DMS 273 treated with DMSO at 0.1 percent for 48 hours (cell line): ENCODE data around the gene LMX1A.

Experiments
- DNase-seq: peaks from one replicate; lab custom pipeline; 2025; lab: John Stamatoyannopoulos, UW

The LMX1A gene

DNA sequence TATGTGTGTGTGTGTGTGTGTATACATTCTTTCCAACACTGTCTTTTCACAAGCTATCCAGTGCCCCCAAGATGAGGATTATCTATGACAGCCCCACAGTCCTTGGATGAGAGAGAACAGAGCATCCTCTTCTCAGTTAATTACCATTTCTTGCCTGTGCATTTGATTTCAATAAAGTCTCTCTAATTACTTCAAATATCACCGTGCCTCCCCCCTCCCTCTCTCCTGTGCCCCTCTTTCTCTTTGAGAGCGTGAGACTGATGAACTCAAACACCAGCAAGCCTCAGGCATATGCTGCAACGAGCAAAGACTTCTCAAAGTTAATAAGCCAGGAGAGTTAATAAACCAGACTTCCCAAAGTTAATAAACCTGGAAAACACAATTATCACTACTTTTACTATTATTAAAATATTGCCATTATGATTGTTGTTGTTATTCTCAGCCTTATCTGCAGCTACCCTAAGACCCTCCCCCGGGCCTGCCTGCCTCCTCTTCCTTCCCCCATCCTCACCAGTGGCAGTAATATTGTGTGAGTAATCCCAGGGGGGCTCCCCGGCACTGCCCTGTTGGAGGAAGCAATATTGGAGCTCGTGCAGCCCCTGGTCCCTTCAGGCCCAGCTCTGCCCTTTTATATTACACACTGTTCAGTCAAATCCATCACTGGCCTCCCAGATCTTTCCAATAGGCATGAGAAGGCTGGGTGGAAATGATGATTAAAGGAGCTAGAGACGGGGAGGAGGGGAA is 30.9 kb downstream of the LMX1A start:
- DNase-seq, result no peak

DNA sequence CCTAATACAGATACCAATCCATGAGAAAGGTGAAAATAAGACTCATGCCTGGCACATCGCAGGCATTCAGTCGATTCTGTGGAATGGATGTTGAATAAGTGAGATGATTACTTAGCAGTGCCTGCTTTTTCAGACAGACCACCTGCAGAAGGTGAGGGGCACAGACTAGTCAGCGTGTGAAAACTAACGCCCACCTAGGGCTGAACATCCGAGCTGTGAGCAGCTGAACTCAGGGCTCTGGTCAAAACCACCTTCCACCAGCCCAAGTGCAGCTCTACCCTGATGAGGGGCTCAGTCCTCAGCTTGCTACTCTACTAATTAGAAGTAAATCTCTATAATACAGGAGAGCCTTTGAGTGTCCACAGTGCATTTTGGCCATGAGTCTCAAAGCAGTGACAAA is 32.5 kb downstream of the LMX1A start:
- DNase-seq, result no peak

DNA sequence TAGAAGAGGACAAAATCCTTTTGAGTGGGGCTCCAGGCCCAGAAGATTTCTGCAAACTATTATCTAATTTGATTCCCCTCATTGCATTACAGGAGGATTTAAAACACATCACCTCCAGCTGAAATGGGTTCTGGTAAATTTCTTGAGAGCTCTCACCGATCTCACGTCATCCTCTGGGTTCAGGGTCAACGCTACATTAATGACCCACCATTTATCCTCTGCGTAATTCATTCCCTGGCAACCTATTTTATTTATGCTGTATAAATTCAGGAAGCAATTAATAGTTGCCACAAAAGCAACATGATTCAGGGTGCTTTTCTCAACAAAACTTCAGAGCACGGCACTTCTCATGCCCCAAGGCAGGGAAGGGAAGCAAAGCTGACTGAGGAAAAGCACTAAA is 38.9 kb downstream of the LMX1A start:
- no peak for DNase-seq

DNA sequence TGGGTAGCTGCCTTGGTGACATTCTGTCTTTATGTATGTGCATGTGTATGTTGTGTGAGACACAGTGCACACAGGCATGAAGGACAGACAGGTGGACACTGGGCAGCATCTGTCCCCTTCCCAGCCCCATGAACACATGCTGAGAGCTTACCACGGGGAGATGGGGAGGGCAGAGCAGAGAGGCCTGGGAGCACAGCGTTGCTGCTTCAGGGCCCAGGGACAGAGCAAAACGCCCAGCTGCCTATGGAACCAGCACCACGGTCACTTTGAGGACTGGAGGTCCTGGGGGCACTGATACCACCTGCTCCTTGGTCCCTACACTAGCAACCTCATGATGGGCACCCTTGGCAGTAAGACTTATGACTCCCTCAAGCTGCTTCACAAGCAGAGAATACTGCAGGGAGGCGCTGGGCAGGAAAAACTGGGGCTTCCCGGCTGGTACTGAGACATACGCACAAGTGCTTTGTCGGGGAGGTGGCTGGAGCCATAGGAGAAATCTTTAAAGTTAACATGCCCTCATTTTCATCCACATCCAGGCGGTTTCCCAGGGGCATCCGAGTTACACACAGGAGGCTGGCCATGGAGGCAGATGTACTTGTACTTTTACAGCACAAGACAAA is 40.3 kb downstream of the LMX1A start:
- DNase-seq, result no peak

DNA sequence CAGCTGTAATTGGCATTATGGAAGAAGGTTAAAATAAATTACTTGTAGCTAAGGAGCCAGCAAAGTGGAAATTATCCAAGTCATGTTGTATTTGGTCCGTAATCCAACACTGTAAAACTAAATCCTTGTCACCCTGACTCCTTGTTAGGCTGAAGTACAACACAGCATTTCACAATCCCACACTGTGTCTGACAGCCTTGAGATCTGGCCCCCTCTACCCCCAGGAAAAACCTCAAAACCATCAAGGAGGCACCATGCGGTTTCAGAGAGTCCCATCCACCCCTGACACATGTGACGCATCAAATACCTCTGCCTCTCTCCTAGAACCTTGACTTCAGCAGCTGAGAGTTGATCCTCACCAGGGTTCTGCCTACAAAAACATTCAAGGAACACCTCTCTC is 41.0 kb downstream of the LMX1A start:
- DNase-seq, result no peak

DNA sequence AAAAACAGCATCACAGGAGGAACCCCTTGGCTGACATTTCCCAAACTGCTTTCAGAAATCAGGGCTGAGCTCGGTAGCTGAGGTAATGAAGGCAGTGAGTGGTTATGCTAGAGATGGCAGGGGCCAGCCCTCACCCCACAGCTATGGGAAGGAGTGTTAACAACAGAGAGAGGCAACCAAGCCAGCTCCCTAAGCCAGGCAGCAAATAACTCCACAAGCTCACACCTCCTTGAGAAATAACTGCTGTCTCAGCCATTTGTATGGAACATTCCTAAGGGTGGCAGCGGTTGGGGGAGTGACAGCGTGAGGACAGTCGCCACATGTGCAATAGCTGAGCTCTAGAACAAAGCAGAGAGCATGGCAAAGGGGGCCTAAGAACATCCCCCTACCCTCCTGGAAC is 42.6 kb downstream of the LMX1A start:
- DNase-seq, result no peak

DNA sequence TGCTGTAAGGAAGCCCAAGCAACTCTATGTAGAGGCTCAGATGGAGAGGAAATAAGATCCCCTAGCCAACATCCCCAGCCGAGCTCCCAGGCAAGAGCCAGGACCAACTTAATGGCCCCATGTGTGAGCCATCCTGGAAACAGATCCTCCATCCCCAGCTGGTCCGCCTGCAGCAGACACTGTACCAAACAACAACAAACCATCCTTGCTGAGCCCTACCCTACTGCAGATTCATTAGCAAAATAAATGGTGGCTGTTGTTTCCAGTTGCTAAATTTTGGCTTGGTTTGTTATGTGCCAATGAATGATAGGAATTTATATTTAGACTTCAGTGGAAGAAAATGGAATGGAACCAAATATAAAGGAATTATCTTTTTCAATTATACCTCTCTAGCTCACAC is 43.9 kb downstream of the LMX1A start:
- no peak for DNase-seq

DNA sequence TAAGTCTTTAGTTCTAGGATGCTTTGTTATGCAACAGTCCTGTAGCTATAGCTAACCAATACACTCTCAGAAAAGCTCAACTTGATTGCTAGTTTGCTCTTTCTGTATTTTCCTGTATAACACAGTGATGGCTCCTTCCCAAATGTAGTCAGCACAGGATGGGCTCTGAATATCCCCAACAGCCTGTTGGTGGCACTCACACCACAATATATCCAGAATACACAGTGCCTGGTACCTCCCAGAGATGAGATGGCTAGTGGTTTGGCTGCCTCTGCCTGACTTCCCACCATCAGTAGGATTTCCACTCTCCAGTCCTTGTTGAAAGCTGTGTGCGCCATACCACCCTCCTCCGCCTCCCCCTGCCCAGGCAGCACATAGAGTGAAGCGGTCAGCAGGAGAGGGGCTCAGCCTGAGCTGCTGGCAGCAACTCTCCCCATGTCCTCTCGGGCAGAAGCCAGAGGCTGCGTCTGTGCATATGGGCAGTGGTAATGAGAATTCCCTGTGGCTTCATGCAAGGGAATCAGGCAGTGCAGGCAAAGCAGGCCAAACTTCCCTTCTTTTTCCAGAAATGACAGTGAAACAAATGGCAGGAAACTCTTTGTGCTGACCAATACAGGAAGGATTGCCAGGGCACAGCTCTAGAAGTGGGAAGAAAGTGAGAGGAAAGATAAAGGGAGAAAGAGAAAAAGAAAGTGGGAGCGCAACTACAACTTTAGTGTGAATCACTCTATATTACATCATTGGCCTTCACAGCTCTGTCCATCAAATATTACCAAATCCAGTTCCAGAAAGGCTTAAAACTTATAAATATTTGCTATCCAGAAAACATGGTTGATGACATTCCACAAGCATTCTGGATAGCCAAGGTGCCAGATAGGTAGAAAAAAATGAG is 49.7 kb downstream of the LMX1A start:
- DNase-seq, result no peak

DNA sequence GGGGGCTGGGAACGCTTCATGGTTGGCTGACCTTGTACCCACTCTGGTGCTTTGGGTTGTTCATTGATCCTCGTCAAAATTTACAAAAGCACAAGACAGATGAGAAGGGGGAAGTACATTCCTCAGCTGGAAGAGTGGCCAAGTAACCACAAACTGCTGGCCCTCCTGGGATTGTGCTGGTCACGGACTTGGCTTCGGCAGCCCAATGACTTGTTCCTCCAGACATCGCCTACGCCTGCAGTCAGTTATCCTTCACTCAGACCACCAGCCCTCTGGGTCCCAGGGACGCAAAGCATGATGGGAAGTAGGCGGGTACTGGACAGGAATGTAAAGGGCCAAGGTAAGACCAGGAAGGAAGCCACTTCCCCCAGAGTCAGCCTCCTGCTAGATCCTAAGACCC is 53.1 kb downstream of the LMX1A start:
- DNase-seq, result no peak

DNA sequence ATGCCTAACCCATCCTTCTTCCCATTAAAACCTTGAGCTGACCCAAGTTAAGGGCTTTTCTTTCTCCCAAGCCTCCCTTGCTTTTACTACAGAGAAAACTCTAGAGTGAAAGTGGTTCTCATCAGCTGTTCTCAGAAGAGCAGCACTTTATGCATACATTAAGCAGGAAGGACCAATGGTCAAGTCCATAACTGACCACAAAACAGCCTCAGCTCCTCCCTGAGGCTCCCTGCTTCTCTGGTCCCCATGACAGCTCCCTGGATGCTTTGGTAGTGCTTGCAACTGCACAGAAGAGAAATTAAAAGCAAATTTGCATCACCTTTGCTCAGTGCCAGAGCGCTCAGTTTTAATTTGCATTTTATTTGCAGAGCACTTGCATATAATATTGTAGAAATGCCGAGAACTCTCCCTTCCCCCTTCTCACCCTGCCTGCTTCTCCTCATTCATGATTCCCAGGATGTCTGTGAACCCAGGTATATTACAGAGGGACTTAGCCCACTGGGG is 56.1 kb downstream of the LMX1A start:
- no peak for DNase-seq

DNA sequence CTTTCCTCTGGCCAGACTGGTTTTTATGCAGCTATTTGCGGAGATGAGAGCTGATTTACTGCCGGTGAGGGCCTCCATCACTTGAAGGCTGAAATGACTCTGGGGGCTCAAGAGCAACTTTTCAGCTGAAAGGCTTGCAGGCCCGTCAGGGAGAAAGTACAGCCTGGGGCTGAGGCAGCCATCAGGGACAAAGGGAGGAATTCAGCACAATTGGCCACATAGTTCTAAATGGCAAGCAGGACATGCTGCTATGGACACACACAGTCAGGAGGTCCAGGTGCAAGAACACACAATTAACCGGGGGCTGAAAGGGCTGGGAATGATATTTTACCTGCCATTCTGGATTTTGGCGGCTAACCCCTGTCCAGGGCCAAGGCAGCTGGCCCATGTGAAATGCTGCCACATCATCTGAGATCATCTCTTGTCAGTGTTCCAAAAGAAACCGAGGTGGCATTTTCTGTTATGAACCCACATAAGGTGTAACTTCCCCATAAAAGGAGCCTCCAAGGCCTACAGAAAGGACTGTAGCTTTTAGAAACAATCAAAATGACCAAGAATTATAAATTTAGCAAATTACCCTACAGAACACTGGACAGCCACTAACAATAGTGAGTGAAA is 58.2 kb downstream of the LMX1A start:
- no peak for DNase-seq

DNA sequence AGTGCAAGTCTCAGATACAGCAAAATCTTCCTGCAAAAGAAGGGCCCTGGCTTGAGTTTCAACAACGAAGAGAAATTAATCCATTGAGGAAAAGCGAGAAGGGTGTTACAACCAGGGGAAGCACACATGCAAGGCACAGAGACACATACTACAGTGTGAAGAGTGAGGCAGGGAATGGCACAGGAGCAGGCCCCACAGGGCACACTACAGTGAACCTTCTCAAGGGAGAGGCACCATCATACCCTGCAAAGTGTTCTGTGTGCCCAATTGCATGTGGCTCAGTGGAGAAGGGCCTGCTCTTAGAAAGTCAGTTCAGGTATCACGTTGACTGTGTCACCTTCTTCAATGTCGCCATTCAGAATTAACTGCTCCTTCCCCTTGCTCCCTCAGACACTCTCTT is 60.3 kb downstream of the LMX1A start:
- DNase-seq, result no peak

DNA sequence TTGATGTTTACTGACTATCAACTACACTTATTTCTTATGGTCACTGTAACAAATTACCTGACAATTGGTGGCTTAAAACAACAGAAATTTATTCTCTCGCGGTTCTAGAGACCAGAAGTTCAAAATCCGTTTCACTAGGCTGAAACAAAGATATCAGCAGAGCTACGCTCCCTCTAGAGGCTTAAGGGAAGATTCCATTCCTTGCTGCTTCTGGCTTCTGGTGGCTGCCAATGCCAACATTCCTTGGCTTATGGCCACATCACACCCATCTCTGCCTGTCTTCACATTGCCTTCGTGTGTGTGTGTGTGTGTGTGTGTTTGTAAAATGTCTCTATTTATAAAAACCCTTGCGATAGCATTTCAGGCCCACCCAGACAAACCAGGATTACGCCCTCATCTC is 66.4 kb downstream of the LMX1A start:
- peak; percentile 35 for DNase-seq

DNA sequence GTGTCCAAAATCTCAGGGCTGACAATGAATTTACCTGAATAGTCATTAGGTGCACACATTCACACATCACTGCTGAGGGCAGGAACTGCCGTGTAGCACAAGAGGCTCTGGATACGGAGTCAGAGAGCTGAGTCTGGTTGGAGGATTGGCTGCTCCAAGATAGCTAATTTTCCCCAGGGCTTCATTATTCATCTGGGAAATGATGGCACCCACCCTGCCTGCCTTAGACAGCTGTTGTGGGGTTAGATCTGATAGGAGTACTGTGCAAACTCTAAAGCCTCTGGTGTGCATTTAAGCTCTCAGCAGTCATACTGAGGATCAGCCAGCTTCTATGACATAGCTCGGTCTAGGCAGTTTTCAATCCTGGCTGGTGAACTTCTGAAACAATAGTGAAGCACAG is 67.0 kb downstream of the LMX1A start:
- DNase-seq, result peak; percentile 82

DNA sequence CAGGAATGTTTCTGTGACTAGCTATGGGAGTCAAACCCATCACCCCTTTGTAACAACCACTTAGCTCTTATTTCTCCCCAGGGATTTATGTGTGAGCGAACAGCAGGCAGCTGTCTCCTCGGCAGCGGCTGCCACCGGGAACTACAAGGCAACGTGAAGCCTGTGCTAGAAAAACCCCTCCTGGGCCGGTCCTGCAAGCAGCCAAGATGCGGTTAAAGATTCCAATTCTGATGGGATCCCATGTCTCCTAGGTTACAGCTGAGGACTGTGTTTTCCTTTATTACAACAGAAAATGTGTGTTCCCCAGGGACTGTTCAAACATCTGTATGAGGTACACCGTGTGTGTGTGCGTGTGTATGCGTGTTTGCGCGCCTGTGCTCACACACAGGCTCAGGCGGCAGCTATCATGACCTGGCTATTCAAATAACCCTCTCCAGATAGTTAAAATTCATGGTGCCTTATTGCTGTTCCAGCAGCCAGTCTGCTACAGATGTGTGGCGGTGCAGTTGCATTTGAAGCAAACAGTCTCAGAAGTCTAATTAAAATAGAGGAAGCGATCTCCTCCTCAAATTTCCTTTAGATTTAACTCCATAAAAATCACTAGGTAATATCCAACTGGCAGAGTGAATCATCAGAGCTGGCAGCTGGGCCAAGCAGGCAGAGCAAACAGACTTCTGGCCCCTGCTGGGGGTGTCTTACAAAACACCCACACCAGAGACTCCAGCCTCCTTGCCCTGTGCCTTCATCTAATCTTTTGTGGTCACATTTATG is 68.0 kb downstream of the LMX1A start:
- DNase-seq, result peak; percentile 99

DNA sequence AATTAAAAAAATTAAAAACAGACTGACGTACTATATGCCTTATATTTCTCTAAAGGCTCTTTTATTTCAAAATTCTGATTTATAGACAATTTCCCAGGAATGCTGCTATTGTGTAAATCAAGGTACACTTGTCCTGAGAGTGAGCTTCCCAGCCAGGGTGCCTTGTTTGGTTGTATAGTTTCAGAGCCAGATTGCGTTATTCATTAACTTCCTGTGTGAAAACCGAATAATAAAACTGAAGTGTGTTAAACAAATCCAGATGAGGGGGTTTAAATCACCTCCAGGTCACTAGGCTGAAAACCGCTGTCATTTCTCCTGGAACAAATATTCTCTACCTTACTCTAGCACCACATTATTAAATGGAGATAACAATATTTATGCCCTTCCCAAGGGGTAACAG is 68.7 kb downstream of the LMX1A start:
- no peak for DNase-seq

DNA sequence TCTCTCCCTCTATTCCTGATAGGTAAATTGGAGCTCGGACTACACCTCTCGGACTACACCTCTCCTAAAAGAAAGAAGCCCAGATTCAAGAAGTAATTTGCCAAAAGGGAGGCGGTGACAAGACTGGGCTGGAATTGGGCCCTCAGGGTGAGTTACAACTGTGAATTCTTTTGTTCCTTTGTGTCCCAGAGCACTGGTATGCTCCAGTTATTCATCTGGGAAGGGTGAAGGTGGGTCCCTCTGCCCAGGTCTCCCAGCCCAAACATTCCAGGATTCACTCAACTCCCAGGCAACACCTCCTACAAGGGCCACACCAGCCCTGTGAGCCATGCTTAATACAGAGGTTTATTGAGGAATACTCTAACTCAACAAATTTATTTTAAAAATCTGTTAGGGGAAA is 69.2 kb downstream of the LMX1A start:
- DNase-seq, result no peak

DNA sequence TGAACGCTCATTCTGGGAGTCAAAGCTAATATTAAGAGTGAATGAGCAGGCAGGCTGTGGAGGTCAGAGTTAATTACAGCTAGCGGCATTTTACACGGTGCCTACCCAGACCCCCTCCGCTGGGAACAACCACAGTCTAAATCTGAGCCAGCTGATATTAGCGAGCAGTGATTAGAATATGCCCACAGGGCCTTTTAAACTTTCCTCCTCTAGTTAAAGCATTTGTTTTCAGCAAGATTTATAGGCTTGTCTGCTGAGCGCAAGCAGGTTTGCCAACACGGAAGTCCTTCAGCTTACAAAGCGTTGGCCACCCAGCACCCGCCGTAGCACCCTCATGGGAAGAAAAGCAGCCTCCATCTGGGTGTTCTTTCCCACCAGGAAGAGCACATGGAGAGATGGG is 72.1 kb downstream of the LMX1A start:
- DNase-seq, result no peak

DNA sequence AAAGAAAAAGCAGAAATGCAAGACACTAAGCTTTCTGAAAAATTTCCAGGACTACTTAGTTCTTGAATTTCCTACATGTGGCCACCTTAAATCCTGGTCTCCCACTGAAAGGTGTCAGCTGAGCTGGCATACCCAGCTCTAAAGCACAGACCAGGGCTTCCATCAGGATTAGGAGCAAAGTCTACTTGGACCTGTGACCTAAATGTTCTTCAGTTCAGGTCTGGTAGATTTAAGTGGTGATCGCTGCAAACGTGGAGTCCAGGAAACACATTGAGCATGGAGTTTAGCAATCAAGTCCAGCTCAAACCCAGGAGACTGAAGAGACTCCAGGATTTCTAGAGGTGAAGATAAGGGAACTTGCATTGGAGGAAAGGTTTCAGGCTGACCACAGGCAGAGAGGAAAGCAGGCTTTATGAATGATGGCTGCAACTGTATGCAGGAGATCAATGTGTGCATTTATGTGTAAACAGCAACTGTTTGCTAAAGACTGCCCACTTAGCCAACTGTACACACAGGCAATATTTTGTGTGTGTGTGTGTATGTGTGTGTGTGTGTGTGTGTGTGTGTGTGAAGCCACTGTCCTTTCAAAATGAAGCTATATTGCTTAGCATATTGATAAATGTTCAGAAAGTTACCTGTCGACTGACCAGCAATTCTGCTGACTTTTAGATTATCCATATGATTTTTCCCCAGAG is 75.2 kb downstream of the LMX1A start:
- DNase-seq, result no peak

DNA sequence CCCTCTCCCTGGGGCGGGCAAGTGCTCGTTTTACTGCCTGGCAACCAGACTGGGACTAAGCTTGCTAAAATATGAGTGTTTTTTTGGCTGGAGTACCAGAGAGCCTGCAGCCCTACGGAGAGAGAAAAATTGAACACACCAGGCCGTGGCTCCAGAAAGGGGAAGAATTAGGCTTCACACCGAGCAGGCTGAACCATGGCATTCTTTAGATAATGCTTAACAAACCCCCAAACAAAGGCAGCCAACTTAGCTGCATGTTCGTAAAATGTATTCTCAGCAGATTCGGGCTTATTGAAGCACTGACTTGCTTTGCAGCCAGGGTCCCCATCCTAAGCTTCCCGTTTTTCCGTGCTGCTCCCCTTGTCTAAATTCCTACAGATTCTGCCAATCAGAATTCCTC is 76.6 kb downstream of the LMX1A start:
- DNase-seq, result no peak

DNA sequence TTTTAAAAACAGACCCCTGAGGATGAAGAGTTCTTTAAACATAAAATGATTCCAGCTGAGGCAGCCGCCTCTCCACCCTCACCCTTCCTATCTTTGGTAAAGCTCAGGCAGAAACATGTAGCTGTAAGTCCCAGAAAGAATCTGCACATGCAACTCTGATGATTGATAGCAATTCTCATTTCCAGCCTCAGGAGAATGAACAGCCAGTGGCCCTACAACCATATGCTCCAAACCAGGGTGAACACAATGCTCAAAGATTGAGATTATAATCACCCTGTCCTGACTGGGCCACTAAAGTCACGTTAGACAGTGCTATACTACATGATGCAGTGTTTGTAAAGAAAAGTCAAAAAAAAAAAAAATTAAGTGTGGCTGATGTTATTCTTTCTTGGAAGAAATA is 80.2 kb downstream of the LMX1A start:
- no peak for DNase-seq
